GM23338 (cell line): ENCODE data around the gene MIS12. TPM values are rescaled to one million over a fixed set of nuclear protein-coding genes. Genes with fewer than 3 reads are reported as not detected.

Source experiments
- ATAC-seq: fragments of 200-7000 bp; cut with Tn5 transposase; 3 replicates; pipeline ENCODE4 v1.9.1; 2020
- DNase-seq: peaks from one replicate; pipeline ENCODE4 v3.0.0-alpha.2; 2015; ENCODE audit warnings: low spot score
- H2AFZ ChIP-seq: fragments of 200-600 bp; sonication (generic); 2 replicates; pipeline ENCODE4 v1.8.0; 2016; ENCODE audit warnings: antibody characterized with exemption, mild to moderate bottlenecking, moderate library complexity
- H3F3A ChIP-seq: fragments of 200-600 bp; sonication (generic); replicated peaks from 2 replicates; pipeline ENCODE4 v1.8.0; 2017; ENCODE audit warnings: antibody characterized with exemption, mixed run types, low read depth
- H3K27ac ChIP-seq: fragments of 200-600 bp; sonication (generic); 2 replicates; pipeline ENCODE4 v1.6.1; 2016; ENCODE audit warnings: low read depth
- H3K27me3 ChIP-seq: fragments of 200-600 bp; sonication (generic); 2 replicates; pipeline ENCODE4 v1.8.0; 2016; ENCODE audit warnings: mild to moderate bottlenecking, mixed run types, moderate library complexity; ENCODE audit not compliant: insufficient read depth
- H3K36me3 ChIP-seq: fragments of 200-600 bp; sonication (generic); 2 replicates; pipeline ENCODE4 v1.8.0; 2016; ENCODE audit warnings: mild to moderate bottlenecking; ENCODE audit not compliant: insufficient read depth
- H3K4me1 ChIP-seq: fragments of 200-600 bp; sonication (generic); 2 replicates; pipeline ENCODE4 v1.8.0; 2016; ENCODE audit warnings: mild to moderate bottlenecking, moderate library complexity; ENCODE audit not compliant: insufficient read depth
- H3K4me2 ChIP-seq: fragments of 200-600 bp; sonication (generic); 2 replicates; pipeline ENCODE4 v1.7.1; 2017; ENCODE audit warnings: mixed run types
- H3K4me3 ChIP-seq: fragments of 200-600 bp; sonication (generic); 2 replicates; pipeline ENCODE4 v1.6.1; 2016; ENCODE audit warnings: mixed run types
- H3K79me2 ChIP-seq: fragments of 200-600 bp; sonication (generic); replicated peaks from 2 replicates; pipeline ENCODE4 v1.8.0; 2017; ENCODE audit warnings: mild to moderate bottlenecking; ENCODE audit not compliant: insufficient read depth
- H3K9me2 ChIP-seq: fragments of 200-600 bp; sonication (generic); 2 replicates; pipeline ENCODE4 v1.8.0; 2017; ENCODE audit not compliant: insufficient read depth
- H4K20me1 ChIP-seq: fragments of 200-600 bp; sonication (generic); replicated peaks from 2 replicates; pipeline ENCODE4 v1.8.0; 2017; ENCODE audit warnings: mild to moderate bottlenecking; ENCODE audit not compliant: insufficient read depth
- H3K27ac Mint-ChIP-seq: 2 replicates; pipeline ENCODE4 v1.8.0; 2020; ENCODE audit warnings: inconsistent platforms, mild to moderate bottlenecking, moderate library complexity, mixed read lengths
- H3K27me3 Mint-ChIP-seq: 3 replicates; pipeline ENCODE4 v1.8.0; 2022; ENCODE audit warnings: low read depth, mild to moderate bottlenecking, moderate library complexity, mixed read lengths, inconsistent platforms; ENCODE audit not compliant: insufficient read depth, poor library complexity
- H3K36me3 Mint-ChIP-seq: 3 replicates; pipeline ENCODE4 v1.8.0; 2021; ENCODE audit warnings: low read depth, mild to moderate bottlenecking, inconsistent platforms, moderate library complexity, mixed read lengths
- H3K4me1 Mint-ChIP-seq: 3 replicates; pipeline ENCODE4 v1.8.0; 2020; ENCODE audit warnings: mild to moderate bottlenecking, inconsistent platforms, mixed read lengths
- H3K4me3 Mint-ChIP-seq: 3 replicates; pipeline ENCODE4 v1.8.0; 2021; ENCODE audit warnings: moderate library complexity, mild to moderate bottlenecking, inconsistent platforms, mixed read lengths
- H3K9me3 Mint-ChIP-seq: 3 replicates; pipeline ENCODE4 v1.8.0; 2020; ENCODE audit warnings: moderate library complexity, mild to moderate bottlenecking, inconsistent platforms, mixed read lengths
- CREB1 ChIP-seq: fragments of 250-450 bp; sonication (Bioruptor Pico); IDR thresholded peaks from 2 replicates; pipeline ENCODE4 v1.5.0; 2020; ENCODE audit warnings: low read depth, mild to moderate bottlenecking, moderate library complexity
- ETS1 ChIP-seq: IDR thresholded peaks from 2 replicates; pipeline ENCODE4 v1.6.1; 2016; ENCODE audit warnings: antibody characterized with exemption
- EZH2 ChIP-seq: fragments of 200-600 bp; sonication (generic); IDR thresholded peaks from one replicate; pipeline ENCODE4 v1.8.0; 2017; ENCODE audit warnings: antibody characterized with exemption, mild to moderate bottlenecking, low read depth; ENCODE audit not compliant: unreplicated experiment
- EZH2phosphoT487 ChIP-seq: fragments of 200-600 bp; sonication (generic); IDR thresholded peaks from one replicate; pipeline ENCODE4 v1.8.1; 2018; ENCODE audit warnings: antibody characterized with exemption; ENCODE audit not compliant: unreplicated experiment
- JUNB ChIP-seq: IDR thresholded peaks from one replicate; pipeline ENCODE4 v1.6.1; 2016; ENCODE audit warnings: antibody characterized with exemption; ENCODE audit not compliant: unreplicated experiment
- NANOG ChIP-seq: IDR thresholded peaks from 2 replicates; pipeline ENCODE4 v1.6.1; 2016; ENCODE audit warnings: antibody characterized with exemption, borderline replicate concordance
- POLR2AphosphoS5 ChIP-seq: IDR thresholded peaks from 2 replicates; pipeline ENCODE4 v1.6.1; 2016; ENCODE audit warnings: antibody characterized with exemption, low read depth
- REST ChIP-seq: IDR thresholded peaks from one replicate; pipeline ENCODE4 v1.6.1; 2018; ENCODE audit warnings: antibody characterized with exemption; ENCODE audit not compliant: unreplicated experiment
- STAT1 ChIP-seq: IDR thresholded peaks from one replicate; pipeline ENCODE4 v1.6.1; 2016; ENCODE audit warnings: antibody characterized with exemption; ENCODE audit not compliant: unreplicated experiment
- ZNF114 ChIP-seq: fragments of 250-450 bp; sonication (Bioruptor Pico); IDR thresholded peaks from 2 replicates; pipeline ENCODE4 v1.5.0; 2020; ENCODE audit warnings: mild to moderate bottlenecking, moderate library complexity
- ZNF331 ChIP-seq: fragments of 250-450 bp; sonication (Bioruptor Pico); IDR thresholded peaks from 2 replicates; pipeline ENCODE4 v1.5.0; 2020; ENCODE audit warnings: low read depth, mild to moderate bottlenecking, moderate library complexity
- polyA plus RNA-seq: library from polyadenylated mRNA; unstranded; fragments of >200 nt; fragmentation: Nextera tagmentation; extraction: Ambion mirVana; gene quantifications from 2 replicates; pipeline ENCODE4 v1.2.1, GENCODE V29; 2016
- total RNA-seq: library from RNA; depleted of rRNA; stranded (reverse); fragments of >200 nt; shearing (Covaris generic); gene quantifications from 2 replicates; pipeline ENCODE4 v1.2.3, GENCODE V29; 2014
- TF ChIP-seq, protein P1 (sequence below), 2 experiments: fragments of 200-600 bp in 1 of 2; sonication (generic) in 1 of 2; conservative IDR thresholded peaks; 2 replicates each; pipeline versions ENCODE4 v1.5.1 to v1.6.1; 2016 to 2017; ENCODE audit warnings: antibody characterized with exemption in 2 of 2, low read depth in 2 of 2, mild to moderate bottlenecking in 2 of 2, moderate library complexity in 1 of 2
- TF ChIP-seq, protein P2 (sequence below): fragments of 250-450 bp; sonication (Bioruptor Pico); IDR thresholded peaks from 2 replicates; pipeline ENCODE4 v1.5.0; 2020; ENCODE audit warnings: mild to moderate bottlenecking, moderate library complexity

MIS12 gene
- total and polyA plus RNA-seq, 2 experiments from 2014 or later = 14.0 to 22.8 TPM

DNA sequence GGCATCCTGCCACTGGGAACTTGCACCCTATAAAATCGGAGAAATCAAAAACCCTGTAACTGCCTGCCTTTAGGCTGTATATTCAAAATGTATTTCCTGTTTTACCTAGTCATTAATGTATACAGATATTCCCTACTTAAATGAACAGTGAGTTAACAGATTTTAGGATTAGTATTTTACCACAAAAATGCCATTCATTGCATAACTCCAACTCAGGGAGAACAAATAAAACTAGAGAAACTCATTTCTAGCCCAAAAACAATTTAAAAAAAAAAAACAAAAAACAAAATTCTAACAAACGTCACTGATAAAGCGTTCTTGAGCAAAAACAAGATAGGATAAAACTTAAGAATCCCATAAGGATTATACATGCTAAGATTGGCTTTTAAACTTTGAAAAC, 13.9 kb upstream of the MIS12 start:
- H3K27me3 Mint-ChIP-seq = no peaks in the 10 kb centered on the region
- no peak for TF ChIP-seq ETS1
- no peak for TF ChIP-seq NANOG
- no peak for TF ChIP-seq STAT1
- no peak for TF ChIP-seq ZNF331 (CRISPR knock-in tag)
- no peak for TF ChIP-seq EZH2
- no peak for TF ChIP-seq POLR2AphosphoS5
- TF ChIP-seq JUNB = no peak
- TF ChIP-seq ZNF114 = no peak
- no peak for TF ChIP-seq CREB1 (CRISPR knock-in tag)
- TF ChIP-seq REST = no peak
- no peak for TF ChIP-seq EZH2phosphoT487
- TF ChIP-seq, protein P1, sequence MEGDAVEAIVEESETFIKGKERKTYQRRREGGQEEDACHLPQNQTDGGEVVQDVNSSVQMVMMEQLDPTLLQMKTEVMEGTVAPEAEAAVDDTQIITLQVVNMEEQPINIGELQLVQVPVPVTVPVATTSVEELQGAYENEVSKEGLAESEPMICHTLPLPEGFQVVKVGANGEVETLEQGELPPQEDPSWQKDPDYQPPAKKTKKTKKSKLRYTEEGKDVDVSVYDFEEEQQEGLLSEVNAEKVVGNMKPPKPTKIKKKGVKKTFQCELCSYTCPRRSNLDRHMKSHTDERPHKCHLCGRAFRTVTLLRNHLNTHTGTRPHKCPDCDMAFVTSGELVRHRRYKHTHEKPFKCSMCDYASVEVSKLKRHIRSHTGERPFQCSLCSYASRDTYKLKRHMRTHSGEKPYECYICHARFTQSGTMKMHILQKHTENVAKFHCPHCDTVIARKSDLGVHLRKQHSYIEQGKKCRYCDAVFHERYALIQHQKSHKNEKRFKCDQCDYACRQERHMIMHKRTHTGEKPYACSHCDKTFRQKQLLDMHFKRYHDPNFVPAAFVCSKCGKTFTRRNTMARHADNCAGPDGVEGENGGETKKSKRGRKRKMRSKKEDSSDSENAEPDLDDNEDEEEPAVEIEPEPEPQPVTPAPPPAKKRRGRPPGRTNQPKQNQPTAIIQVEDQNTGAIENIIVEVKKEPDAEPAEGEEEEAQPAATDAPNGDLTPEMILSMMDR (conservative IDR thresholded peaks at IDR 0.05; ENCODE audit: low read depth in 2 of 2) = no peak
- TF ChIP-seq, protein P2, sequence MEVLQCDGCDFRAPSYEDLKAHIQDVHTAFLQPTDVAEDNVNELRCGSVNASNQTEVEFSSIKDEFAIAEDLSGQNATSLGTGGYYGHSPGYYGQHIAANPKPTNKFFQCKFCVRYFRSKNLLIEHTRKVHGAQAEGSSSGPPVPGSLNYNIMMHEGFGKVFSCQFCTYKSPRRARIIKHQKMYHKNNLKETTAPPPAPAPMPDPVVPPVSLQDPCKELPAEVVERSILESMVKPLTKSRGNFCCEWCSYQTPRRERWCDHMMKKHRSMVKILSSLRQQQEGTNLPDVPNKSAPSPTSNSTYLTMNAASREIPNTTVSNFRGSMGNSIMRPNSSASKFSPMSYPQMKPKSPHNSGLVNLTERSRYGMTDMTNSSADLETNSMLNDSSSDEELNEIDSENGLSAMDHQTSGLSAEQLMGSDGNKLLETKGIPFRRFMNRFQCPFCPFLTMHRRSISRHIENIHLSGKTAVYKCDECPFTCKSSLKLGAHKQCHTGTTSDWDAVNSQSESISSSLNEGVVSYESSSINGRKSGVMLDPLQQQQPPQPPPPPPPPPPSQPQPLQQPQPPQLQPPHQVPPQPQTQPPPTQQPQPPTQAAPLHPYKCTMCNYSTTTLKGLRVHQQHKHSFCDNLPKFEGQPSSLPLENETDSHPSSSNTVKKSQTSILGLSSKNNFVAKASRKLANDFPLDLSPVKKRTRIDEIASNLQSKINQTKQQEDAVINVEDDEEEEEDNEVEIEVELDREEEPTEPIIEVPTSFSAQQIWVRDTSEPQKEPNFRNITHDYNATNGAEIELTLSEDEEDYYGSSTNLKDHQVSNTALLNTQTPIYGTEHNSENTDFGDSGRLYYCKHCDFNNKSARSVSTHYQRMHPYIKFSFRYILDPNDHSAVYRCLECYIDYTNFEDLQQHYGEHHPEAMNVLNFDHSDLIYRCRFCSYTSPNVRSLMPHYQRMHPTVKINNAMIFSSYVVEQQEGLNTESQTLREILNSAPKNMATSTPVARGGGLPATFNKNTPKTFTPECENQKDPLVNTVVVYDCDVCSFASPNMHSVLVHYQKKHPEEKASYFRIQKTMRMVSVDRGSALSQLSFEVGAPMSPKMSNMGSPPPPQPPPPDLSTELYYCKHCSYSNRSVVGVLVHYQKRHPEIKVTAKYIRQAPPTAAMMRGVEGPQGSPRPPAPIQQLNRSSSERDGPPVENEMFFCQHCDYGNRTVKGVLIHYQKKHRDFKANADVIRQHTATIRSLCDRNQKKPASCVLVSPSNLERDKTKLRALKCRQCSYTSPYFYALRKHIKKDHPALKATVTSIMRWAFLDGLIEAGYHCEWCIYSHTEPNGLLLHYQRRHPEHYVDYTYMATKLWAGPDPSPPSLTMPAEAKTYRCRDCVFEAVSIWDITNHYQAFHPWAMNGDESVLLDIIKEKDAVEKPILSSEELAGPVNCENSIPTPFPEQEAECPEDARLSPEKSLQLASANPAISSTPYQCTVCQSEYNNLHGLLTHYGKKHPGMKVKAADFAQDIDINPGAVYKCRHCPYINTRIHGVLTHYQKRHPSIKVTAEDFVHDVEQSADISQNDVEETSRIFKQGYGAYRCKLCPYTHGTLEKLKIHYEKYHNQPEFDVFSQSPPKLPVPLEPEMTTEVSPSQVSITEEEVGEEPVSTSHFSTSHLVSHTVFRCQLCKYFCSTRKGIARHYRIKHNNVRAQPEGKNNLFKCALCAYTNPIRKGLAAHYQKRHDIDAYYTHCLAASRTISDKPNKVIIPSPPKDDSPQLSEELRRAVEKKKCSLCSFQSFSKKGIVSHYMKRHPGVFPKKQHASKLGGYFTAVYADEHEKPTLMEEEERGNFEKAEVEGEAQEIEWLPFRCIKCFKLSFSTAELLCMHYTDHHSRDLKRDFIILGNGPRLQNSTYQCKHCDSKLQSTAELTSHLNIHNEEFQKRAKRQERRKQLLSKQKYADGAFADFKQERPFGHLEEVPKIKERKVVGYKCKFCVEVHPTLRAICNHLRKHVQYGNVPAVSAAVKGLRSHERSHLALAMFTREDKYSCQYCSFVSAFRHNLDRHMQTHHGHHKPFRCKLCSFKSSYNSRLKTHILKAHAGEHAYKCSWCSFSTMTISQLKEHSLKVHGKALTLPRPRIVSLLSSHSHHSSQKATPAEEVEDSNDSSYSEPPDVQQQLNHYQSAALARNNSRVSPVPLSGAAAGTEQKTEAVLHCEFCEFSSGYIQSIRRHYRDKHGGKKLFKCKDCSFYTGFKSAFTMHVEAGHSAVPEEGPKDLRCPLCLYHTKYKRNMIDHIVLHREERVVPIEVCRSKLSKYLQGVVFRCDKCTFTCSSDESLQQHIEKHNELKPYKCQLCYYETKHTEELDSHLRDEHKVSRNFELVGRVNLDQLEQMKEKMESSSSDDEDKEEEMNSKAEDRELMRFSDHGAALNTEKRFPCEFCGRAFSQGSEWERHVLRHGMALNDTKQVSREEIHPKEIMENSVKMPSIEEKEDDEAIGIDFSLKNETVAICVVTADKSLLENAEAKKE (CRISPR knock-in tag) = no peak
- Histone ChIP-seq H2AFZ (no peak overlapping the region), H4K20me1 (peaks cover under 1% of the 10 kb centered on the region; the same call in 1 of the 2 replicates), H3K4me1 (no peaks in the 10 kb centered on the region), H3K9me2 (no peaks in the 10 kb centered on the region), H3K4me3 (no peak overlapping the region), H3K36me3 (peaks cover 17% of the 10 kb centered on the region; the same call in 1 of the 2 replicates), H3K4me2 (no peak overlapping the region), H3F3A (no peaks in the 10 kb centered on the region), H3K27ac (no peak overlapping the region), H3K79me2 (peaks cover 24% of the 10 kb centered on the region), H3K27me3 (no peaks in the 10 kb centered on the region)
- no peak for ATAC-seq
- no peak for DNase-seq
- no peak overlapping the region for H3K4me3 Mint-ChIP-seq
- H3K9me3 Mint-ChIP-seq = no peaks in the 10 kb centered on the region
- H3K4me1 Mint-ChIP-seq = no peaks in the 10 kb centered on the region
- H3K36me3 Mint-ChIP-seq = peaks cover 34% of the 10 kb centered on the region
- H3K27ac Mint-ChIP-seq = no peak overlapping the region
